Smooth muscle cell (in vitro differentiated cells): Measurements from ENCODE around the gene HIVEP3. TPM values are rescaled to one million over a fixed set of nuclear protein-coding genes. Genes with fewer than 3 reads are reported as not detected.

Experiments used
- DNase-seq: peaks from one replicate; lab custom pipeline; 2025; ENCODE audit not compliant: unreplicated experiment; lab: John Stamatoyannopoulos, UW
- H2AFZ ChIP-seq: fragments of 200-600 bp; sonication (generic); 2 replicates; pipeline ENCODE4 v1.6.0; 2016; ENCODE audit warnings: antibody characterized with exemption, low read depth, mild to moderate bottlenecking
- H3F3A ChIP-seq: fragments of 200-600 bp; sonication (generic); 2 replicates; pipeline ENCODE4 v1.6.0; 2017; ENCODE audit warnings: antibody characterized with exemption, low read depth
- H3K27ac ChIP-seq: fragments of 200-600 bp; sonication (generic); 2 replicates; pipeline ENCODE4 v1.5.1; 2016; ENCODE audit warnings: low read depth, mild to moderate bottlenecking
- H3K27me3 ChIP-seq: fragments of 200-600 bp; sonication (generic); 2 replicates; pipeline ENCODE4 v1.6.1; 2016; ENCODE audit warnings: low read depth, mild to moderate bottlenecking
- H3K36me3 ChIP-seq: fragments of 200-600 bp; sonication (generic); 2 replicates; pipeline ENCODE4 v1.5.1; 2016; ENCODE audit warnings: low read depth
- H3K4me1 ChIP-seq: fragments of 200-600 bp; sonication (generic); 2 replicates; pipeline ENCODE4 v1.5.1; 2016; ENCODE audit warnings: low read depth
- H3K4me2 ChIP-seq: fragments of 200-600 bp; sonication (generic); 2 replicates; pipeline ENCODE4 v1.6.0; 2016; ENCODE audit warnings: mild to moderate bottlenecking
- H3K4me3 ChIP-seq: fragments of 200-600 bp; sonication (generic); 2 replicates; pipeline ENCODE4 v1.5.1; 2016; ENCODE audit warnings: mild to moderate bottlenecking
- H3K79me2 ChIP-seq: fragments of 200-600 bp; sonication (generic); 2 replicates; pipeline ENCODE4 v1.6.0; 2016; ENCODE audit warnings: low read depth, mild to moderate bottlenecking
- H3K9ac ChIP-seq: fragments of 200-600 bp; sonication (generic); 2 replicates; pipeline ENCODE4 v1.6.0; 2016; ENCODE audit warnings: low read depth
- H3K9me3 ChIP-seq: fragments of 200-600 bp; sonication (generic); replicated peaks from 2 replicates; pipeline ENCODE4 v1.5.1; 2016; ENCODE audit warnings: low read depth
- H4K20me1 ChIP-seq: fragments of 200-600 bp; sonication (generic); 2 replicates; pipeline ENCODE4 v1.6.0; 2016; ENCODE audit warnings: low read depth
- CTCF ChIP-seq: fragments of 200-600 bp; sonication (generic); IDR thresholded peaks from 2 replicates; pipeline ENCODE4 v1.5.1; 2017; ENCODE audit warnings: borderline replicate concordance, mild to moderate bottlenecking, antibody characterized with exemption; ENCODE audit not compliant: insufficient read depth, poor library complexity, severe bottlenecking
- WGBS: methylation state at CpG from one replicate; pipeline ENCODE4 v1.1.7; 2016; ENCODE audit warnings: low lambda C conversion rate; 5-methylcytosine and 5-hydroxymethylcytosine counted together
- polyA plus RNA-seq: library from polyadenylated mRNA; unstranded; fragments of >200 nt; fragmentation: Nextera tagmentation; extraction: Ambion mirVana; gene quantifications from 2 replicates; pipeline ENCODE4 v1.2.1, GENCODE V29; 2016
- total RNA-seq: library from RNA; depleted of rRNA; stranded (reverse); fragments of >200 nt; gene quantifications from 2 replicates; pipeline ENCODE4 v1.2.3, GENCODE V29; 2014

The HIVEP3 gene
- total and polyA plus RNA-seq, 2 experiments from 2014 or later = 2.1 to 6.4 TPM

GRCh38 chr1:41941381-41941780 is 22.7 kb upstream of the HIVEP3 start:
- H4K20me1 ChIP-seq = no peaks in the 10 kb centered on the region
- H3K4me1 ChIP-seq = no peaks in the 10 kb centered on the region
- H3F3A ChIP-seq = no peaks in the 10 kb centered on the region
- no peaks in the 10 kb centered on the region for H3K9me3 ChIP-seq
- no peak for DNase-seq
- no peak overlapping the region for H3K27ac ChIP-seq
- H3K36me3 ChIP-seq = no peaks in the 10 kb centered on the region
- H3K4me2 ChIP-seq = no peak overlapping the region
- no peaks in the 10 kb centered on the region for H3K27me3 ChIP-seq
- TF ChIP-seq CTCF = no peak
- H2AFZ ChIP-seq = no peak overlapping the region
- no peaks in the 10 kb centered on the region for H3K79me2 ChIP-seq
- no peak overlapping the region for H3K9ac ChIP-seq
- no peak overlapping the region for H3K4me3 ChIP-seq
- 95% methylated on average over 1 of the region's 1 CpG for WGBS

GRCh38 chr1:41939194-41939593 is 20.5 kb upstream of the HIVEP3 start:
- H3K27ac ChIP-seq = no peak overlapping the region

GRCh38 chr1:41936107-41936506 is 17.4 kb upstream of the HIVEP3 start:
- no peak overlapping the region for H2AFZ ChIP-seq
- no peak overlapping the region for H3K4me3 ChIP-seq
- no peak overlapping the region for H3K27ac ChIP-seq
- no peaks in the 10 kb centered on the region for H3K4me1 ChIP-seq
- H3K4me2 ChIP-seq = no peak overlapping the region
- DNase-seq = no peak
- no peaks in the 10 kb centered on the region for H3K9me3 ChIP-seq
- no peak overlapping the region for H3K9ac ChIP-seq
- no peak for TF ChIP-seq CTCF
- WGBS = 47% methylated on average over 2 of the region's 2 CpGs
- H3K36me3 ChIP-seq = no peaks in the 10 kb centered on the region
- H3F3A ChIP-seq = no peaks in the 10 kb centered on the region
- H4K20me1 ChIP-seq = no peaks in the 10 kb centered on the region
- H3K79me2 ChIP-seq = no peaks in the 10 kb centered on the region
- peaks cover 12% of the 10 kb centered on the region for H3K27me3 ChIP-seq

More at GRCh38 chr1:41939194-41939593, 20.5 kb upstream of the HIVEP3 start:
- no peaks in the 10 kb centered on the region for H3K36me3 ChIP-seq
- no peak overlapping the region for H3K4me2 ChIP-seq
- H3K9ac ChIP-seq = no peak overlapping the region
- H3F3A ChIP-seq = no peaks in the 10 kb centered on the region
- H3K9me3 ChIP-seq = no peaks in the 10 kb centered on the region
- DNase-seq = no peak
- no peak overlapping the region for H2AFZ ChIP-seq
- WGBS = 61% methylated on average over 5 of the region's 5 CpGs
- H3K27me3 ChIP-seq = no peaks in the 10 kb centered on the region
- H3K4me3 ChIP-seq = no peak overlapping the region
- H3K79me2 ChIP-seq = no peaks in the 10 kb centered on the region
- no peaks in the 10 kb centered on the region for H3K4me1 ChIP-seq
- H4K20me1 ChIP-seq = no peaks in the 10 kb centered on the region
- TF ChIP-seq CTCF = no peak

- Histone ChIP-seq H3K4me2 (no peak overlapping the region), H3K79me2 (no peaks in the 10 kb centered on the region), H2AFZ (no peak overlapping the region), H3K27me3 (peaks cover 19% of the 10 kb centered on the region), H3K4me3 (no peak overlapping the region), H3K36me3 (no peaks in the 10 kb centered on the region), H3K9ac (no peak overlapping the region), H4K20me1 (no peaks in the 10 kb centered on the region), H3F3A (no peaks in the 10 kb centered on the region), H3K4me1 (no peaks in the 10 kb centered on the region), H3K9me3 (no peaks in the 10 kb centered on the region), H3K27ac (no peak overlapping the region)
- TF ChIP-seq CTCF = no peak
- WGBS = 61% methylated on average over 1 of the region's 1 CpG
- DNase-seq = no peak
Observed at GRCh38 chr1:41935226-41935625, 16.5 kb upstream of the HIVEP3 start.
